ENCODE results near the gene KRTAP22-1. TPM values are rescaled to one million over a fixed set of nuclear protein-coding genes. Genes with fewer than 3 reads are reported as not detected.

The KRTAP22-1 gene
- total and polyA plus RNA-seq, 2 of the 8 experiments (the other 6 are each of a cell fraction or from before 2014, with no cell fraction given), result not detected

GRCh38 chr21:30642564-30642963 lies 41.7 kb downstream of the KRTAP22-1 start, which contains the start of gene KRTAP20-3:
TSS of gene KRTAP20-3 (plus strand) at chr21:30642864.
- Histone ChIP-seq H2BK15ac (ENCODE audit: low read length) (no peak within 1 kb of the TSS), H3K18ac (ENCODE audit: extremely low read depth, low read length) (no peak within 1 kb of the TSS), H2BK12ac (ENCODE audit: low read depth, low read length) (no peak within 1 kb of the TSS), H3K4me3 (ENCODE audit: extremely low read depth in 1 of 4, insufficient read depth in 2 of 4, low read depth in 3 of 4, low read length in 4 of 4) (no peak within 1 kb of the TSS), H3K23ac (ENCODE audit: insufficient read length) (no peak within 1 kb of the TSS), H3K4me1 (replicated peaks in 1 of 4; ENCODE audit: control insufficient read depth in 3 of 4, insufficient read depth in 4 of 4, low read length in 3 of 4) (no peaks in the 10 kb centered on the region), H4K5ac (ENCODE audit: insufficient read length, low read depth, low read length) (no peak within 1 kb of the TSS), H3K36me3 (ENCODE audit: control insufficient read depth in 2 of 4, insufficient read depth in 4 of 4, low read length in 3 of 4) (no peaks in the 10 kb centered on the region), H3K27me3 (replicated peaks in 1 of 4; ENCODE audit: control insufficient read depth in 3 of 4, extremely low read depth in 1 of 4, insufficient read depth in 3 of 4, low read length in 3 of 4) (no peaks in the 10 kb centered on the region), H3K9me3 (ENCODE audit: insufficient read depth in 2 of 2, low read depth in 1 of 2, low read length in 1 of 2) (peaks cover 0 to 3% of the 10 kb centered on the region in 2 experiments; a peak in 1 of 4 replicates), H2AK5ac (ENCODE audit: low read depth, low read length) (no peak within 1 kb of the TSS), H2BK120ac (replicated peaks; ENCODE audit: low read depth, low read length) (no peak within 1 kb of the TSS), H3K4ac (replicated peaks; ENCODE audit: insufficient read length, low read depth, low read length) (no peak within 1 kb of the TSS), H3K4me2 (ENCODE audit: insufficient read depth in 1 of 2, low read depth in 2 of 2, low read length in 2 of 2) (no peak within 1 kb of the TSS), H3K27ac (ENCODE audit: low read depth, low read length) (no peak within 1 kb of the TSS), H3K14ac (ENCODE audit: insufficient read length) (no peak within 1 kb of the TSS), H4K8ac (ENCODE audit: extremely low read depth, insufficient read depth, low read length) (no peak within 1 kb of the TSS), H2AFZ (ENCODE audit: low read length) (no peak within 1 kb of the TSS), H3K79me2 (ENCODE audit: control insufficient read depth in 1 of 2, insufficient read depth in 2 of 2, low read length in 2 of 2) (no peaks in the 10 kb centered on the region), H3K9ac (replicated peaks in 1 of 4; ENCODE audit: extremely low read depth in 1 of 4, low read depth in 3 of 4, low read length in 3 of 4) (no peak within 1 kb of the TSS), H2BK5ac (ENCODE audit: low read depth, low read length) (no peak within 1 kb of the TSS), H4K91ac (replicated peaks; ENCODE audit: insufficient read length, low read length) (no peak within 1 kb of the TSS), H4K20me1 (replicated peaks in 1 of 2; ENCODE audit: control insufficient read depth in 1 of 2, insufficient read depth in 2 of 2, low read length in 2 of 2) (no peaks in the 10 kb centered on the region), H2BK20ac (ENCODE audit: low read length) (no peak within 1 kb of the TSS), H3K79me1 (ENCODE audit: low read depth, low read length) (no peaks in the 10 kb centered on the region), H3K23me2 (ENCODE audit: low read depth, low read length) (no peaks in the 10 kb centered on the region), H3K56ac (replicated peaks; ENCODE audit: insufficient read length, low read depth, low read length) (no peak within 1 kb of the TSS)
- FAIRE-seq (no peak), DNase-seq (ENCODE audit: low read depth in 1 of 2, low spot score in 2 of 2) (no peak)
- ChIA-PET CTCF (ENCODE audit: partially characterized antibody) (no interaction called here), POLR2A (ENCODE audit: partially characterized antibody) (no interaction called here)
- 83% methylated on average over 2 of the region's 2 CpGs; no CpG with 5 or more reads in 1 of the 2 experiments for WGBS, 2 experiments (ENCODE audit: extremely low coverage in 1 of 2, insufficient coverage in 1 of 2, insufficient read length in 1 of 2, insufficient replicate concordance in 2 of 2, low coverage in 1 of 2, low lambda C conversion rate in 2 of 2, missing lambda C conversion rate in 1 of 2)
- TF ChIP-seq SIRT6 (IDR thresholded peaks at IDR 0.05; ENCODE audit: low read length) (no peak), KDM5A (IDR thresholded peaks at IDR 0.05; ENCODE audit: low read length) (no peak), BRCA1 (IDR thresholded peaks at IDR 0.05; ENCODE audit: low read depth, low read length) (no peak), KDM4A (IDR thresholded peaks at IDR 0.05; ENCODE audit: low read depth, low read length, severe bottlenecking) (no peak), GABPA (IDR thresholded peaks at IDR 0.05; ENCODE audit: borderline replicate concordance, insufficient read depth, low read length) (no peak)

All from H1 (cell line).